Brain pericyte (primary cell): ENCODE measurements around the gene TPBGL.
"Not testable (repeated sequence)": the region's sequence is repeated elsewhere in the genome, so short reads cannot be mapped to it uniquely, and the experiment has no call there.

Source experiments
- DNase-seq: peaks from one replicate; pipeline ENCODE4 v3.0.0-alpha.2; 2012; ENCODE audit warnings: low read depth, low spot score

Gene TPBGL

DNA sequence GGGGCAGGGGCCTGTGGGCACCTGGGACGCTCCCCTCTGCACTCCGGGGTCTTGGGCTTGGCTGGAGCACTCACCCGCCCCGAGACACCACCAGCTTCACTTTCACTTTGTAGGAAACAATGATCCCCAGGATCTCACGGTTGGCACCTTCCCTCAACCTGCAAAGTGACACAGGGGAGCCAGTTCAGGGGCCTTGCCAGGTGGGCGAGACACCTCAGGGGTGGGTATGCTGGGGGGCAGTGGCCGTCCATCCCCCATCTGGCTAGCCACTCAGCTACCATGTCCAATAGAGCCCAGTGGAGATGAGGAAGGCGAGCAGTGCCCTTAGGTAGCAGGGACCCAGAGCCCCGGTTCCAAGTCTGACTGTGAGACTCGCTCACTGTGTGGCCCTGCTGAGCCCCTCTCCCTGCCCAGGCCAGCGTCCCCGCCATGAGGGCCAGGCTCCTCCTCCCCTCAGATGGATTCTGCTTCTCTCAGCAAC lies 32.3 kb downstream of the TPBGL start:
- DNase-seq = no peak

DNA sequence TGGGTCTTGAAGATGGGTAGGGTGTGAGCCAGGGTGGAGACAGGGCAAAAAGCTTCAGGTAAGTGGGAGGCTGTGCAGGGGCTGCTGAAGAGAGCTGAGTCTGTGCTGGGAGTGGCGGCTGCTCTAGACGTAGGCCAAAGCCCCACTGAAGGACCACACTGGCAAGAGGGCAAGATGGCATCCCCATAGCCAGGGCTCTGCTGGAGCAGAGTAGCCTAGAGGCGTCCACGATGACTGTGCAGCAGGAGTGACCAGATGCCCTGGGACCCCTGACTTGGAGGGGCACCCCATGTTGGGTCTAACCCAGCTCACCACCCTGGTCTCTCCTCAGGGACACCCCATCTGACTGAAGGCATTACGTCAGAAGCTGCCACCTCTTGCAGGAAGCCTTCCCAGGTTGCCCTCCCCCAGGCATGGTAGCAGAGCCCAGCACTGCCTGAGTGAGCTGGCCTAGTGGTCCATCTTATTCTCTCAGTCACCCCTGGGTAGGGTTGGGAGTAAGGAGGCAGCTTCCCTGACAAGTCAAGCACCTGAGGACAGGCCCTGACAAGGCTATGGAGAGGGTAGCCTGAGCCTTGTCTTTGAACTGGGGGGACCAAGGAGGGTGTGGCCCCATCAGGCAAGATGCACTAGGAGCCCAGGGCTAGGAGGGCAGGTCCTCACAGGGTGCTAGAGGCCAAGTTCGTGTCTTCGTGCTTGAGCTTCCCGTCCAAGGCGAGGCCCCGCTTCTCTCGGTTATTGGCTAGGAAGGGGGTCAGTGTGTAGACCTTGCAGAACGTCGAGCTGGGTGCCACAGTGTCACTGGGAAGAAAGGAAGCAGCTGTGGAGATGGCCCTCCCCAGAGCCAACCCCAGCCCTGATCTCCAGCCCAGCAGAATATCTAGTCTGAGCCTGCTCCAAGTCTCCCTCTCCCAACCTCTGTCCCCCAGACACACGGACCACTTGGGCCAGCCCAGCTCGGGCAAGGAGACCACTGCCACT lies 33.1 kb downstream of the TPBGL start:
- DNase-seq = no peak

DNA sequence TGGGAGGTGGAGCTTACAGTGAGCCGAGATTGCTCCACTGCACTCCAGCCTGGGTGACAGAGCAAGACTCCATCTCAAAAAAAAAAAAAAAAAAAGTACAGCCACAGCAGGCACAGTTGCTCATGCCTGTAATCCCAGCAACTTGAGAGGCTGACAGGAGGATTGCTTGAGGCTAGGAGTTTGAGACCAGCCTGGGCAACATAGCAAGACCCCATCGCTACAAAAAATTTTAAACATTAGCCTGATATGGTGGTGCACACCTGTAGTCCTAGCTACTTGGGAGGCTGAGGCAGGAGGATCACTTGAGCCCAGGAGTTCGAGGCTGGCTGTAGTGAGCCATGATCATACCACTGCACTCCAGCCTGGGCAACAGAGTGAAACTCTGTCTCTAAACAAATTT lies 34.1 kb downstream of the TPBGL start:
- DNase-seq = not testable (repeated sequence)

DNA sequence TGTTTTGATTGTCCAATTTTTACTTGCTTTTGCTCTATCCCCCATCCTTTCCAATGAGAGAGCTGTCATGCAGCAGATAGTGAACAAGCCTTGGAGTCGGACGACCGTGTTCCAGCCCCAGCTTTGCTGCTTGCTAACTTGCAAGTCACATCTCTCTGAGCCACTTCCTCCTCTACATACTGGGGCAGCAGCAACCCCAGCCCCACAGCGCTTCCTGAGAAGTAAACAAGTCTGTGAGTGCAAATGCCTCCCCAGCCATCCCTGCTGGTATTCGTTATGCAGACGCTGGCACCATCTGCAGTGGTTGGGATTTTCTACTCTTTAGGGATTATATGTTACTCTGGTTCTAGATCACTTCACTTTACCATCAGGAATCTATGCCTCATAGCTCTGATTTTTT lies 35.0 kb downstream of the TPBGL start:
- DNase-seq = no peak

DNA sequence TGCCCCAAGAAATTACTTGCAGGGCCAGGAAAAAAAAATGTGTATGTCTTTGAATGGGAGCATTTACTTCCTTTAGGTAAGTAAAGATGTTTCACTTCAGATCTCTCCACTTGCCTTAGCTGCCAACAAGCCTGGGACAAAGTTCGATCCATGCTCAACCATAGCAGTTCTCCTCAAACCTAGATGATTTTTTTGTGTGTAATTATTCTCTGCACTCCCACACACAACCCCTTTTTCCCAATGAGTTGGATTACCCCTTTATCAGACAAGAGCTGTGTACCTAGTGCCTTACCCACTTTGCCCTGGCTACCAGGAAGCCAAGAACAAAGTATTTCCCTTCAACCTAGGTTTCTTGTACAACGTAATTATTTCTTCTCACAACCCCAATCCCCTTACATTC lies 35.6 kb downstream of the TPBGL start:
- DNase-seq = no peak

DNA sequence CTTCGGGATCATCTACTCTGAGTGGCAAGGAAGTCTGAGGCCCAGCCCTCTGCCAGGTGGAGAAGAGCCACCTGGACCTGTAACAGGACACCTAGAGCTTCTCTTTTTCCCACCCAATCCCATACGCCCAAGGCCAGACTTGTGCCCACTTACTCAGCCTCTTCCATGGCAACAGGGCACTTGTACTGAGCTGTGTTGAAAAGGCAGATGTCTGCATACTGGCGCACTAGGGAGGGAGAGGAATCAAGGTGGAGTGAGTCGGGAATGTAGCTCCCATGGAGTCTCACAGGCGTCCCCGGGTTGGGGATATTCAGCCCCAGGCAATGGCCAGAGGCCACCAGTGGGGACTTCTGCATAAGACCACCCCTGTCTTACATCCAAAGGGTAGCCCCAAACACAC lies 36.1 kb downstream of the TPBGL start:
- no peak for DNase-seq

DNA sequence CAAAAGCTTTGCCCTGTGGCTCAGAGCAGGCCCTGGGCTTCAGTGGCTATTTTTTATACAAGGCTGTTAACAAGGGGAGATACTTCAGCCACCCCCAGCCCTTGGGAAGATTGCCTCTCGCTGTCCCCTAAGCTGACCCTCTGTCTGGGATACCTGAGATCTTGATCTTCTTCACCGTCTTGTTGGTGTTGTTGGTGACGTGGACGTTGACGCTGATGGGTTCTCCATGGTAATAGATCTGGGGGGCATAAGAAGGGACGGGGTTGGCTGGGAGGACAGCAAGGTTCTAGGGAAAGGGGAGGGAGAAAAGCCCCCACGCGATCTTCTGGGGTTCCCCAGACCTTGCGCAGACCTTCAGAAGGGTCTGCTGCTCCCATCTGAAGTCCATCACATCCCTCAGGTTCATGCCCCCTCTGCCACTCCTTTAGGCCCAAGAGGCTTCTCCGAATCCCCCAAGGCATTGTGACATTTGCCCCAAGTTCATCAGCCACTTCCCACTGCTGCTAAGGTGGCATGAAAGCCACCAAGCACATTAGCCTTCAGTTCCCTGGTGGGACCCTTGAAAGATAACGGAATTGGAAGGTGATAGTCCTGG lies 36.7 kb downstream of the TPBGL start:
- DNase-seq = no peak

DNA sequence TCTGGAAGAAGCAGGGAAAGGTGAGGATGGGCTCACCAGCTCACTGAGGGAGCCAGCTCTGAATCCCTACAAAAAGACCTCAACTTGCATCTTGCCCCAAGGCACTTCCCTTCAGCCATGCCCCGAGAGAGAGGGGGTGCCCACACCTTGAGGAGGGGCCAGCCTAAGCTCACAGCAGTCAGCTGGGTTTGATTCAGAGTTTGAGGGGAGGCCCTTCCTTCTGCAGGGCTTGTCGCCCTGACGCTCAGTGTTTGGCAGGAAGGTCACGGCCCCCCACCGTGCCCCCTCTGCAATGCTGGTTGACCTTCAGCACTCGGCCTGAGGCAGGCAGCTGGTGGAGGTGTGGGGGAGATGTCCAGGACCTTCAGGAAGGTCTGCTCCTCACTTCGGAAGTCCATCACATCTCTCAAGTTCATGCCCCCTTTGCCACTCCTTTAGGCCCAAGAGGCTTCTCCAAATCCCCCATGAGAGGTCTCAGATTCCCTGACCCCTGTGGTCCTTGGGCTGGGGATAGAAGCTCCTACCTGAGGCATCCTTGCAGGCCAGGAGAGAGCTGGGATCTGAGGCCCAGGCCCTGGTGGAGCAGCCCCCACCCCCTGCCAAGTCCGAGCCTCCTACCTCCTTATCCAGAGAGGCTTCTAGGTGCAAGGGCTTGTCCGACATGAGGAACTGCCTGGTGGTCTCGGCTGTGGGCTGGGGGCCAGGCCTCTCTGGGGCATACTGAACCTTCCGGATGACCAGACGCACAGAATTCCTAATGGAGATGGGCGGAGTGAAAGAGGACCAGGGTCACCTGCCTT lies 37.6 kb downstream of the TPBGL start:
- DNase-seq = no peak

DNA sequence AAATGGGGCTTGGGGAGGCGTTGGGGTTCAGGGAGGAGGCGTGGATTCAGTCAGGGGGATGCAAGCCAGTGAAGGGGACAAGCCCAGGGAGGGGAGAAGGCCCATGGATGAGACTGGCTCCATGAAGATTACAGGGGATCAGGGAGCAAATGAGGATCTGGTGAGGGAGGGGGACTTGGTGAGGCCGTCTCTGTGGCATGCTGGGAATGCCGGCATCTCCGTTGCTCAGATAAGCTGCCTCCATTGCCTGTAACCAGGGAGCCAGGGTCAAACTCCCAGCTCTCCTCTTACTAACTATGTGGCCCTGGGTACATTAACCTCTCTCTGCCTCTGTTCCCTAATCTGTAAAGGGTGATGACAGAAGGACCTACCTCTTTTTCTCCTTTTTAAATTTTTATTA lies 38.7 kb downstream of the TPBGL start:
- DNase-seq = no peak

DNA sequence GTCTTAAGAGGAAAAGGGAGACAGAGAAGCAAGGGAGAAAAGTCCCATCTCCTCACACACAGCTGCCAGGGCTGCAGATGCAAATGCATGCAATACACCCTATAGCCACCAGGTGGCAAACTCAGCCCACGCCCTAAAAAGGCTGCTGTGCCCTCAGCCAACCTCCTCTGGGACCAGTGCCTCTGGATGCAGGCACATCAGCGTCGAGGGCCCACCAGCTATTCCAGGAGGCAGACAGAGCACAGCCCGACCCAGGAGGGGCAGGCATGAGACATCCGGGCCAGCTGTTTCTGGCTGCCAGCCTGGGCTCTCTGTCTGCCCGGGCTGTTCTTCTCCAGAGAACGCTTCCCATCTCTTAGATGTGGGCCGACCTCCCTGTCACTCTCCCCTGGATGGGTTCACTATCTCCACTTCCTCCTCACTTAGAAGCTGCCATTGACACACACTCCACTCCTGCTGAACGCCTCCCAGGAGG lies 39.7 kb downstream of the TPBGL start:
- peak; percentile 15 for DNase-seq

DNA sequence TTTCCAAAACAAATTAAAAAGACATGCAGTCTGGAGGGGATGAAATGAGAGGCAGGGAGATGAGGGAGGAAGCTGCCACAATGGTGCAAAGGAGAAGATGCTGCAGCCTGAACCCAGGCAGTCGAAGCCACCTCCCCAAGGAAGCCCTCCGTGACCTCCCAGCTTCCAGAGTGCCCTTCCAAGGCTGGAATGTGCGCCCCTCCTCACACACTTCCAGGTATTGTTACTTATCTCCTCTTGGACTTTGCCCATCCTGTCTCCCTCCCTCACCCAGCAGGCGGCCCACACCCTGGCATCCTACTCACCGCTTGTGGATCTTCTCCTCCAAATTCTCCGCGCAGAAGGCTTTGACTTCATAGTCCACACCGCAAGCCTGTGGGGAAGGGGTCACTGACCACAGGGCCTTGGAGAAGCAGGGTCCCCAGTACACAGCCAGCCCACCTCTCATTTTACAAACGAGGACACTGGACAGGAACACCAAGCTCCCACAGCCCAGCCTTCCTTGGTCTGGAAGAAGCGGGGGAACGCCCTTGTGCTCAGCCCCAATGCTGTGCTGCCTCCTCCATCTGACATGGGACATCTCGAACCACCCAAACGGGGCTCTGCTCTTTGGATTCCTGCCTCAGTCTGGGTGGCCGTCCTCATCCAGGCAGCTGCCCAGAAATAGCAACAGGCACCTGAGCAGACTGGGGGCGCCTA lies 40.3 kb downstream of the TPBGL start:
- no peak for DNase-seq

DNA sequence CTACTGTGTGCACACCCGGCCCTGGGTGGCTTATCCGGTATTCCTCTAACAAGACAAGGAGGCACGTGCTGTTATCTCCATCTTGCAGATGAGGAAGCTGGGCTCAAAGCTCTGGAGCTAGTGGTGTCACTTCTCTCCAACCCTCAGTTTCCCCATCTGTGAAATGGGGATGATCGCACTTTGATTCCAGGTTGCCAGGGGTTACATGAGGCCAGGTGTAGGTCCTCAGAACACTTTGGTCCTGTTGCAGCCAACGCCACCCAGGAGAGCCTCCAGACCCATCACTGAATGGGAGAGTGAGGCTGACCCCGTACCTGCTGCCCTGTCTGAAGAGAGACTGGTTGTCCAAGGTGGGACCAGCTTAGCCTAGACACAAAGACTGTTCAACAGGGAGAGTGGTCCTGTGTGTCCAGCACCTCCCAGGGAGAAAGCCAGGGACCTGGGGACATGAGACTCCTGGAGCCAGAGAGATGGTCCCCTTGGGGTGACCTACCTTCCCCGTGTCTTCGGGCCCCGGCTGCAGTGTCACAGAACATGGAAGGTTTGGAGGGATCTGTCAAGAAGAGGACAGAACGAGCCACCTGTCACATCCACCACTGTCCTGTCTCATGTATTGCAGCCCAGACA lies 41.0 kb downstream of the TPBGL start:
- no peak for DNase-seq

DNA sequence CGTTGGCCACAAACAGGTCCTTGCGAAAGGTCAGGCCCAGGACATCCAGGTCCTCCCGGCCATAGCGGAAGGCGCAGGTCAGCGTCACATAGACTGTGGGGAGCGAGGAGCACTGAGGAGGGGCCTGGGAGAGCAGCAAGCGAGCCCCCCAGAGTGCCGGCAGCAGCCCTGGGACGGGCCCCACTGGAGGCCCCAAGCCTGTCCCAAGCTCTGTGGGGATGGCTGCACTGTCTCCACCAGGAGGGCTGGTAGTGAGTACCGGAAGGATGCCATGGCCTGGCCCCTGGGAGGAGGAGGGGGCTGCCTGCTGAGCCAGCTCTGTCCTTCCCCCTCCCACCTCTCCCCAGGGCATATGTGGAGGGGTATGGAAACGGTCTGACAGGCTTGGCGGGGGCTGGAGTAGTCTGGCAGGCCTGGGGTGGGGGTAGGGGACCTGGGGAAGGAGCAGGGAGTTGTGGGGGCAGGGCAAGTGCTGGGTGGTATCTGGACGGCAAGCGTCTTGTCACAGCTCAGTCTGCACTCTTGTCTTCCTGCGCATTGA lies 42.9 kb downstream of the TPBGL start:
- DNase-seq = no peak

DNA sequence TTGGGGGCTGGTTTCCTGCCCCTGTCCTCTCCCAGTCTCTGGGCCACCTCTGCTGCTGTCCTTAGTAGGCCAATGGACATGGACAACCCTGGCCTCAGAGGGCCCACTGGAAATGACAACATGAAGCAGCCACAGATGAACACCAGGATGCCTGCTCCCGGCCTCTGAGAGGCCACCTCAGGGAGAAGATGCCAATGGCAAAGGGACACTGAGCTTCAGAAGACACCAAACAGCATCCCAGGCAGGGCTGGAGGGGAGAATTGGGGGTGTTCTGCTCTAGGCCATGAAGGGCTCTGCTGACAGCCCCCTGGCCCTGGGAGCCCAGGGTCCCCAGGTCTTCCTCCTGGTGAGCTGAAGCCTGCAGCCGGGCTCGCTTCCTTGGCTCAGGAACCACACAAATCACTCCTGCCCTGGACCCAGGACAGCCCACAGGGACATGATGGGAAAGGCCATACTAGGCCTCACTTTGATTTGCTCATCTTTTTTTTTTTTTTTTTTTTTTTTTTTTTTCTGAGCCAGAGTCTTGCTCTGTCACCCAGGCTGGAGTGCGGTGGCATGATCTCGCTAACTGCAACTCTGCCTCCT lies 45.3 kb downstream of the TPBGL start:
- DNase-seq = no peak

DNA sequence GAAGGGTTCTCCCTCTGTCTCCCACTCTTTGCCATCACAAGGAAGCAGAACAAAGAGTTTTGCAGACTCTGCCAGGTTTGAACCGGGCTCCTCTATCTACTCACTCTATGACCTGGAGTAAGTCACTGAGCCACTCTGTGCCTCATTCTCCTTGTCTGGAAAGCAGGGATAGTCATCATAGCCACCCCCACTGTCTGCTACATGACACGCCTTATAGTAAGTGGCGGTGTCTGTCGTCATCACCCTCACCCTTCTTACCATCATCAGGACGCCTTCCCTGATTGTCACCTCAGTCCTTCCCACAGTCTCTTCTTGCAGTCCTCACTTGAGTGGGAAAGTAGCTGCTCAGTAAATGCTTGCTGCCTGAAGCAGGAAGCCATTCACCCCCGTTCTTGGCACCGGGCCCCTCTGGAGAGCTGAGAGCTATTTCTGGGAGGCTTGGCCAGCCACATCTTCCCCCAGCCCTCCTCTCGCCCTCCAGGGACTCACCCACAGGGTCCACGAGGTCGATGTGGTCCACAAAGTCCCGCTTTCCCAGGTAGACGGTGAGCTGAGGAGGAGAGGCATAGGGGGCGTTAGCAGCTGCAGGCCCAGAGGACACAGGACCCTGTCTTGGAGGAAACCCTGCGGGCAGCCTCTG lies 46.4 kb downstream of the TPBGL start:
- DNase-seq = no peak

DNA sequence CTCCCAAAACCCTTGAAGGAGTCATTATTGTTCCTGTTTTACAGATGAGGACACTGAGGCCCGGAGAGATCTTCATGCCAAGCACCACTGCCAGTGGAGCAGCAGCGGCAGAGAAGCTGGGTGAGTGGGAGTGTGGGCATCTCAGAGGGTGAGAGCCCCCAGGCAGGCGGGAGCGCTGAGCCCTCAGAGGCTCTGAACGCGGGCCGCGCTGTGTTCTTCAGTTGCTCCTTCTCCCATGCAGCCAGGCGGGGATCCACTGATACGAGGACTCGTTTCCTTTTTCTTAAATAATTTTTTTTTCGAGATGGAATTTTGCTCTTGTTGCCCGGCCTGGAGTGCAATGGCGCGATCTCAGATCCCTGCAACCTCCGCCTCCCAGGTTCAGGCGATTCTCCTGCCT lies 47.0 kb downstream of the TPBGL start:
- DNase-seq = no peak

DNA sequence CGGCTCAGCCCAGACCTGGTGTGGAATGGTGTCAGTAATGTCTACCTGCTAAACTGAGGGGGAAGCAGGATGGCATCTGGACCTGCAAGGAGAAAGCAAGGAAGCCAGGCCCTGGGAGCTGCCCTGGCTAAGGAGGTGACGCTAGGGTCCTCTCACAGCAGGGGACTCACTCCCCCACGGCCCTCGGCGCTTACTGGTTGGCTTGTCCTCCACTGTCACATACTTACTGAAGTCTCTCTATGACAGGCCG lies 48.9 kb downstream of the TPBGL start:
- DNase-seq = no peak

DNA sequence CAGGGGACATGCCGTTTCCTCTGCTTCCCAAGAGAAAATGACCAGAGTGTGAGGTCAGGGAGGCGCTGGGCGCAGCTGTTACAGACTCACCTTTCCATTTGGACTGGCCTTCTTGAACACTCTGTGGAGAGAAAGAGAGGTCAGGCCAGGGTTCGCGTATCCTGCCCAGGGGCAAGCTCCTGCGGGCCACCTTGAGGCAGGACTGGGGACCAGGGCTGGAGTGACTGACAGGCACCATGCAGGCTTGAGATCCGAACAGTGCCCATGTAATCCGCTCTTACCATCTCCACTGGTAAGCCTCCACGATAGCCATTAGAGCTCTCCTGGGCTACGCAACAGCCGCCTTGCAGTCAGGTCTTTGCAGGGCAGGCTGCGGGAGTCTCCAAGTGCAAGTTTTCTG lies 49.3 kb downstream of the TPBGL start:
- DNase-seq = no peak

DNA sequence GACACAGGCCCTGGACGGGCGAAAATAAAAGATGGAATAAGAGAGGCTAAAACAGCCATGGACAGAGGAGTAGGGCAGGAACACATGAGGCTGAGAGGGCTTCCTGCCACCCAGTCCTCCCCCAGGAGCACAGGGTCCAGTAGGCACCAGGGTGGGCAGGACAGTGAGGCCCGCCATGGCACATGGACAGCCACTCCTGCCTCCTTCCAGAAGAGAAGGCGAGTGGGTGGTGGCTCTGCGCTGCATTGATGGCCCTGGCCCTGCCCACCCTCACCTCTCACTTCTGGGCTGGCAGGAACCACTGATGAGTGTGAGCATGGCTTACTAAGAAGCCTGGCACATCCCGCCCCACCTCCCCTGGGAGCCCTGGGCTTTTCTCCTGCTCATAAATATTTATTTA lies 51.2 kb downstream of the TPBGL start:
- DNase-seq = no peak

DNA sequence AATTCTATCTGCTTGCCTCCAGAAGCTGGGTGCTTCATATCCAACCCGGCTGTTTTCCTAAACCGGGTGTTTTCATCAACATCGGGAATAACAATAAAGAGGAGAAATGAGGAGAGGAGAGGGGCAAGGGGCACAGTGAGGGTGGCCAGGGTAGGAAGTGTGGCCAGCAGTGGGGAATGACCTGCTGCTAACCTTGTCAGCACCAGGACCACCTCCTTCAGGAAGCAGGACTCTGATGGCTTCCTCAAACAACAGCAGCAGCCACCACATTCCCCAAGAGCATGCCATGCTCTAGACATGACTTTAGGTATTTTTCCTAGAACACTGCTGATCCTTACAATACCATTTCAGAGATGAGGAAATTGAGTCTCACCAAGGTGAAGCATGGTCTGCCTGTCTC lies 52.4 kb downstream of the TPBGL start:
- no peak for DNase-seq
